ENCODE results near the gene CHD1L. TPM values are rescaled to one million over a fixed set of nuclear protein-coding genes. Genes with fewer than 3 reads are reported as not detected.

Gene CHD1L
- total and polyA plus RNA-seq, 2 donors (not counting 3 experiments of a cell fraction or from before 2014, with no cell fraction given), result 12.3 to 33.8 TPM

GRCh38 chr1:147246910-147247655 is 4.6 kb downstream of the CHD1L start:
- Histone ChIP-seq H3K9me1 (replicated peaks; ENCODE audit: control insufficient read depth, extremely low read depth, insufficient read depth, low read length) (no peaks in the 10 kb centered on the region), H2AFZ (ENCODE audit: low read depth, low read length) (no peak overlapping the region), H3K9ac (replicated peaks; ENCODE audit: extremely low read depth, insufficient read depth, low read length) (no peak overlapping the region), H3K79me2 (ENCODE audit: control insufficient read depth, insufficient read depth, low read length) (peaks cover 82% of the 10 kb centered on the region), H3K27ac (ENCODE audit: insufficient read depth, low read depth, low read length) (no peak overlapping the region), H3K9me3 (replicated peaks; ENCODE audit: control insufficient read depth, insufficient read depth, low read length) (no peaks in the 10 kb centered on the region), H3K4me1 (ENCODE audit: control insufficient read depth, extremely low read depth, insufficient read depth, low read length) (peaks cover 8% of the 10 kb centered on the region), H3K4me2 (ENCODE audit: insufficient read depth, low read length) (no peak overlapping the region), H3K27me3 (ENCODE audit: control insufficient read depth in 2 of 2, insufficient read depth in 2 of 2, low read length in 2 of 2) (no peaks in the 10 kb centered on the region), H4K20me1 (replicated peaks; ENCODE audit: control insufficient read depth, extremely low read depth, insufficient read depth, low read length) (no peaks in the 10 kb centered on the region), H3K4me3 (replicated peaks in 1 of 3; ENCODE audit: insufficient read depth in 1 of 3, low read depth in 1 of 3, low read length in 3 of 3) (no peak overlapping the region), H3K36me3 (ENCODE audit: control insufficient read depth in 2 of 2, extremely low read depth in 1 of 2, insufficient read depth in 2 of 2, low read length in 2 of 2) (no peaks in the 10 kb centered on the region)
- DNase-seq (ENCODE audit: low read depth, low spot score) (no peak), FAIRE-seq (no peak)
- dilution Hi-C loops (cut with MboI; ENCODE audit: extremely low pct_ligation_motif_present, low sequenced_read_pairs) (no loop called here), intact Hi-C loops (cut with micrococcal nuclease) (no loop called here)
- CTCF ChIA-PET, result interaction anchor here (1.3 kb wide), 1 partner anchor 26 kb away, joined by 3 read pairs; no protein-coding TSS in a partner anchor
- no TSS peak for BruUV-seq (replicated peaks)
- POLR2A ChIA-PET, result no interaction called here
- no peak for TF ChIP-seq MYC (IDR thresholded peaks at IDR 0.05; ENCODE audit: low read depth, low read length)
- TF ChIP-seq MAX (IDR thresholded peaks at IDR 0.05; ENCODE audit: insufficient read depth, insufficient read length), result no peak
- TF ChIP-seq EZH2 (IDR thresholded peaks at IDR 0.05; ENCODE audit: borderline replicate concordance, low read depth, low read length, severe bottlenecking), result no peak
- TF ChIP-seq GATA2 (IDR thresholded peaks at IDR 0.05; ENCODE audit: insufficient read depth, insufficient read length, low read depth, low read length), result no peak
- no peak for TF ChIP-seq FOS (IDR thresholded peaks at IDR 0.05; ENCODE audit: borderline replicate concordance, insufficient read depth, low read length)
- no peak for TF ChIP-seq CTCF (IDR thresholded peaks at IDR 0.05; ENCODE audit: extremely low read depth in 1 of 2, insufficient read depth in 1 of 2, low read depth in 1 of 2, low read length in 2 of 2)
- TF ChIP-seq POLR2AphosphoS5 (IDR thresholded peaks at IDR 0.05; ENCODE audit: insufficient read depth, low read depth, low read length), result no peak
- no peak for TF ChIP-seq POLR2A (IDR thresholded peaks at IDR 0.05; ENCODE audit: low read depth, low read length)
- no peak for TF ChIP-seq JUN (IDR thresholded peaks at IDR 0.05; ENCODE audit: borderline replicate concordance, insufficient read depth, insufficient read length, low read depth)

Data from endothelial cell of umbilical vein (primary cell).